AG04450 (cell line): ENCODE measurements around the gene RNF213. TPM values are rescaled to one million over a fixed set of nuclear protein-coding genes. Genes with fewer than 3 reads are reported as not detected.

Experiments
- CTCF ChIA-PET: fragments of 300-600, 350-600 bp; formaldehyde crosslinking; extraction: SDS; loops from one replicate; lab custom pipeline; 2022; ENCODE audit warnings: antibody characterized with exemption, inconsistent platforms; lab: Charles Lee
- POLR2A ChIA-PET: fragments of 350-600 bp; formaldehyde crosslinking; extraction: SDS; loops from one replicate; lab custom pipeline; 2021; ENCODE audit warnings: antibody characterized with exemption, inconsistent platforms; lab: Yijun Ruan, JAX
- DNase-seq: peaks from one replicate; pipeline ENCODE4 v3.0.0-alpha.2; 2011; ENCODE audit warnings: low read depth, low spot score
- H3K27ac ChIP-seq: one replicate; pipeline ENCODE4 v1.5.1; 2012; ENCODE audit warnings: low read depth, low read length, control low read depth
- H3K27me3 ChIP-seq: one replicate; pipeline ENCODE4 v1.6.0; 2012; ENCODE audit warnings: low read length; ENCODE audit not compliant: control insufficient read depth, insufficient read depth
- H3K4me3 ChIP-seq: 2 replicates; pipeline ENCODE4 v1.5.1; 2011; ENCODE audit warnings: mild to moderate bottlenecking, low read depth, low read length, control low read depth
- H3K9me3 ChIP-seq: 2 replicates; pipeline ENCODE4 v1.5.1; 2012; ENCODE audit warnings: low read length; ENCODE audit not compliant: control insufficient read depth, insufficient read depth
- CTCF ChIP-seq: IDR thresholded peaks from 2 replicates; pipeline ENCODE4 v1.5.1; 2011; ENCODE audit warnings: low read depth, low read length, control low read depth, inconsistent platforms
- polyA plus RNA-seq: library from polyadenylated mRNA; depleted of rRNA; stranded (reverse); fragments of >200 nt; gene quantifications from 2 replicates; pipeline ENCODE4 v1.2.3, GENCODE V29; 2011

Gene RNF213
- polyA plus RNA-seq, 1 experiment, result 46.8 TPM

GRCh38 chr17:80347536-80347935 lies 86.9 kb downstream of the RNF213 start:
- Histone ChIP-seq H3K27ac (no peak overlapping the region), H3K27me3 (no peaks in the 10 kb centered on the region), H3K4me3 (no peak overlapping the region), H3K9me3 (peaks cover 8% of the 10 kb centered on the region; the same call in 1 of the 2 replicates)
- POLR2A ChIA-PET, result no interaction called here
- no peak for TF ChIP-seq CTCF
- DNase-seq, result no peak
- CTCF ChIA-PET, result no interaction called here

GRCh38 chr17:80347948-80348351 lies 87.3 kb downstream of the RNF213 start:
- Histone ChIP-seq H3K27me3 (no peaks in the 10 kb centered on the region), H3K9me3 (peaks cover 8% of the 10 kb centered on the region; the same call in 1 of the 2 replicates), H3K4me3 (no peak overlapping the region), H3K27ac (no peak overlapping the region)
- no peak for DNase-seq
- TF ChIP-seq CTCF, result no peak
- ChIA-PET CTCF (no interaction called here), POLR2A (no interaction called here)

GRCh38 chr17:80348551-80349150 lies 88.0 kb downstream of the RNF213 start:
- H3K4me3 ChIP-seq, result no peak overlapping the region
- no peak overlapping the region for H3K27ac ChIP-seq
- POLR2A ChIA-PET, result no interaction called here
- no peak for TF ChIP-seq CTCF
- peaks cover 8% of the 10 kb centered on the region; the same call in 1 of the 2 replicates for H3K9me3 ChIP-seq
- CTCF ChIA-PET, result no interaction called here
- H3K27me3 ChIP-seq, result no peaks in the 10 kb centered on the region
- DNase-seq, result no peak

- no peak for TF ChIP-seq CTCF
- CTCF ChIA-PET, result no interaction called here
- no peaks in the 10 kb centered on the region for H3K27me3 ChIP-seq
- no peak overlapping the region for H3K4me3 ChIP-seq
- POLR2A ChIA-PET, result no interaction called here
- DNase-seq, result no peak
- peaks cover 8% of the 10 kb centered on the region; the same call in 1 of the 2 replicates for H3K9me3 ChIP-seq
- H3K27ac ChIP-seq, result no peak overlapping the region
These were observed 88.5 kb downstream of the RNF213 start for GRCh38 chr17:80349151-80349651.

GRCh38 chr17:80349751-80350150 lies 89.1 kb downstream of the RNF213 start:
- CTCF ChIA-PET, result interaction anchor here (1.5 kb wide), 1 partner anchor 248 kb away, joined by 3 read pairs; the partner anchor contains the start of gene GAA
- no peak for DNase-seq
- no peak for TF ChIP-seq CTCF
- H3K27ac ChIP-seq, result no peak overlapping the region
- no peak overlapping the region for H3K4me3 ChIP-seq
- no peaks in the 10 kb centered on the region for H3K27me3 ChIP-seq
- POLR2A ChIA-PET, result no interaction called here
- peaks cover 8% of the 10 kb centered on the region; the same call in 1 of the 2 replicates for H3K9me3 ChIP-seq
